DMS53 treated with DMSO at 0.1 percent for 48 hours (cell line): ENCODE measurements around the gene SBDS.
A peak's percentile ranks its signal among the peaks of the same experiment; 100 is the strongest.
"Not testable (repeated sequence)": the region's sequence is repeated elsewhere in the genome, so short reads cannot be mapped to it uniquely, and the experiment has no call there.

Experiments
- DNase-seq: peaks from one replicate; lab custom pipeline; 2025; ENCODE audit not compliant: unreplicated experiment; lab: John Stamatoyannopoulos, UW

Gene SBDS

DNA sequence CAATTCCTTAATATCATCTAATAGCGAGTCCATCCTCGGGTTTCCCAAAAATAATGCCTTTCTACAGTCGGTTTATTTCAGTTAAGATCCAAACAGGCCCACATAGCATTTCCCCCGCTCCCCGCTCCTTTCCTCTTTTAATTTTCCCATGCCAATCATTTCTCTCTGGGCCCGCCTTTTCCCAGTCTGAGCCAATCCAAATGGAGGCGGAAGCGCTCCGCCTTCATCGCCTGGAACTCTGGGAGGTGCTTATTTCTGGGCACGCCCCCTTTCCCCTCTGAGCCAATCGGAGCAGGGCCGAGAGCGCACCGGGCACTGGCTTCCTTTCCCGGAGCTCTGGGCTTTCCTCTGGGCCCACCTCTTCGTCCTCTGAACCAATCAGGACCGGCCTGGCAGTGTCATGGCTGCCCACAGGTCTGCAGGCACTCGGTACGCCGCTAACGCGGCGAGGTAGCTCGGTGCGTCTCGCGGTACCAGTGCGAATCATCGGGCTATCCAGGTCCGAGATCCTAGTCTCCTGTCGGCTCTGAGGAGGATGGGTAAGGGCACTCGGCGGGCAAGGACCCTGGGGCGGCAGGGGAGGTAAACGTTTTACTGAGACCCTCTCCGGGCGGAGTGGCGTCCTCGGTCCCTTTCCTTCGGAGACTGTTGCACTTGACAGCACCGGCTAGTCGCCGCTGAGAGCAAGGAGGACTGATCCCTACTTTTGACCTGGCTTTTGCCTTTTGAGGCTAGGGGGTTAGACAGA, 1.2 kb upstream of the SBDS start, which contains the start of gene TYW1:
TYW1 (plus strand) TSS at position 390 of the 748 bp plus-strand sequence; CDS start at position 536, 146 bp downstream.
- DNase-seq = peak; percentile 98

DNA sequence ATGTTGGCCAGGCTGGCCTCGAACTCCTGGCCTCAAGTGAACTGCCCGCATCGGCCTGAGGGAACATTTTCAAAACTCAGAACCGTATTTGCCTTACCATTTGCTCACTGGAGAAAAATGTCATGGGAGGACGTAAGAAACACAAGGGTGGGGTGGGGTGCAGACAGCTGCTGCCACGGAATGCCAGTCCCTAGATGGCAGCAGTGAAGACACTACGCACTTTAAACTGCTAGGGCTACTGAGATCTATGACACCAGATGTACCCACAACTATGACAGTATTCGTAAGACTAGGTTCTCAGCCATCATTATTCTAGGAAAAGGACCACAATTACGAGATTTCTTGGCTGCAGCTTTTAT, 716 bp downstream of the SBDS start:
- peak; percentile 41 for DNase-seq

DNA sequence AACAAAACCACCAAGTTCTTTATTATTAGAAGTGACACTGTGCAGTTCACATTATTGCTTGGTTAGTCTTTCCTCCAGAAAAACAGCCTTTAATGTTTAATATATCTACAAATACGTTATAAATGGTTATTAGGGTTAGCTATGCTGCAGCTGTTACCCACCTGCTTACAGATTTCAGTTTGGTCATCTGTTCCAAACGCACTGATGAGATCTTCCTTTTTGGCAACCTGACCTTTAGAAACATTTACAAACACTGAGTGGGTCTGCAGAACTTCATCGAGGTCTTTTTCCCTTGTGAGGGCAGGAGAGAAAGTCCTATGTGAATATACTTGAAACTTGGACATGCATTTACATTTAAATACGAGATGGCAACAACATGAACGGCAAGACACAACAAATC, 1.3 kb downstream of the SBDS start:
- DNase-seq = not testable (repeated sequence)

DNA sequence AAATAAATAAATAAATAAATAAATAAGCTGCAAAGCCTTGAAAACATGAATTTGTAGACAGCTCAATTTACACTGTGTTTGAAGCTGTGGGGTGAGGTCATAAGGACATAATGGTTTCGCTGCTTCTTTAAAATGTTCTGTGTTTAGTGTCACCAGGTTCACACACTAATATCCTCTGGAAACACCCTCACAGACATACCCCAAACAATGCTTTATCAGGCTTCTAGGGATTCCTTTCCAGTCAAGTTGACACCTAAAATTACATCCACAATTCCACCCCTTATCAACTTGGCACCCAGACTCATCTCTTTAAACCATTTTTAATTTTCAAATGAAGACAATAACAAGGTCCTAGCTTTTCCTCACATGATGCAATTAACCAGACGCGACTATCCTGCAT, 5.8 kb downstream of the SBDS start:
- not testable (repeated sequence) for DNase-seq

DNA sequence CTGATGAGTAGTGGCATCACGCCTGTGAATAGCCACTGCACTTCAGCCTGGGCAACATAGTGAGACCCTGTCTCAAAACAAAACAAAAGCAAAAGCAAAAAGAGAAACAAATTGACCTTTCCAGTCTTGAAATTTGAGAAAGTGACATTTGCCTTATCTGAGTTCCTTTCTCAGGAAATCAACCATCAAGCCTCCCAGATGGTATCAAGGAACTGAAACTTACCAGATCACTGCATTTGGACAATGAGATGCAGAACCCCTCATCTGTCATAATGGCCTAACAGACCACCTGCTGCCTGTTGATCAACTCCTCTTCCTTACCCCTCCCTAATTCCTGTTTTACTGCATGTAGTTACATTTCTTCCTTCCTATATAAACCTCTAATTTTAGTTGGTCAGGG, 15.1 kb downstream of the SBDS start:
- not testable (repeated sequence) for DNase-seq

DNA sequence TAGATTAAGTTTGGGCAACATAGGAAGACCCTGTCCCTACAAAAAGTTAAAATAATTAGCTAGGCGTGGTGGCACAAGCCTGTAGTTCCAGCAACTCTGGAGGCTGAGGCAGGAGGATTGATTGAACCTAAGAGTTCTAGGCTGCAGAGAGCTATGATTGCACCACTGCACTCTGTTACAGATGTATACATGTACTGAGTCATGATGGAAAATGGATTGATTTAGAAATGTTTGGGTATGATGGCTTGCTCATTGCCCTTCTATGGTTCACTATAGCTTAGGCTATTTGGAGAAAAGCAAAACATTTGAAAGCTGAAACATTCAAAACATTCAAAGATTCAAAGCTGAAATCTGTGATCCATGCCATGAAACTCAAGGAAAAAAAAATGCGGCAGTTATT, 16.4 kb downstream of the SBDS start:
- not testable (repeated sequence) for DNase-seq

DNA sequence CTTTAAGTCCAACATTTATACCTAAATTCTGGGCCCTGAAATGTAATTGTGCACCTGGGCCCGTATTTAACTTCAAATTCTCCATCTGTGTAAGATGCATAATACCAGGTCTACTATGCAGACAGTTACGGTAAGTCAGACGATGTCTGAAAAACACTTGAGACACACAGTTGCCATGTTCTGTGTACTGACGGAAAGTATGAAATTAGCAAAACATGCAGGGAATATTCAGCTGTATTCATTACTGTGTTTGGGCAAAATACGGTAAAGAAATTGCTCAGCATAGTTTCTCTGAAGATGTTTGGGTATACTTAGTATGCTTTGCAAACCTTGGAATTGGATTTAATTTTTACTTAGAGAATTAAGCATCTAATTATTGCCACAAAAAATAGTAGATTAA, 17.1 kb downstream of the SBDS start:
- not testable (repeated sequence) for DNase-seq

DNA sequence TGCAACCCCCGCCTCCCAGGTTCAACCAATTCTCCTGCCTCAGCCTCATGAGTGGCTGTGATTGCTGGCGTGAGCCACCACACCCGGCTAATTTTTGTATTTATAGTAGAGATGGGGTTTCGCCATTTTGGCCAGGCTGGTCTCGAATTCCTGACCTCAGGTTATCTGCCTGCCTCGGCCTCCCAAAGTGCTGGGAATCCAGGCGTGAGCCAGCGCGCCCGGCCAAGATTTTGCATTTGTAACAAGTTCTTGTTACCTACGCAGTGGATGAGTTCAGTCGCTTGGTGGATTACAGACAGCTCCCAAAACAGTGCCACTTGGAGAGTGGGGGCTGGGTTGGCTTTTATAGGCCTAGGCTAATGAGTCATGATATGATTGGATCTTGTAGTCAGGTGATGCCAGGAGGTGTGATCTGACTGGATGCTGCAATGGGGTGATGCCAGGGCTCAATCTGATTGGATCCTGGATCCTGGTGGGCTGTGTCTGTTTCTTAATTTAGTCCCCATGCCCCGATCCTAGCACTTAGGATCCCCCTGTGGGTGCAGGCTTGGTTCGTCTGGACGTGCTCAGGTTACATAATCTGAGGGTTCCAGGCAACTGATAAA, 20.3 kb downstream of the SBDS start:
- no peak for DNase-seq

DNA sequence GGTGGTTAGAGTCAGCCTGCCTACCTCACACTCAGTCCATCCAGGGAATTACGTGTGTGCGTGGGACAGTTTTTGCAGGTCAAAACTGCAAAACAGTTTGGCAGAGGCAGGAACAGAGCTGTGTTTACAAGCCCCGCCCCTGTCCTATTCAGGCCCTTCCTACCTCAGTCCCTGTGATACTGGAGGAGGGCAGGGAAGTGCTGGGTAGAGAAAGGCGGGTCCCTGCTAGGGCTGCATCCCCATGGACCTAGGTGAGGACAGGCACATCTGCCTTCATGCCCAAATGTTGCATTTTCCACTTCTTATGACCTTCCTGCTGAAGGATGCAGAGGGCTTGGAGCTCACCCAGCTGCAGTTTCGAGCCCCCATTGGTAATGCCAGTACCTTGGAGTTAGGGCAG, 25.1 kb downstream of the SBDS start:
- no peak for DNase-seq

DNA sequence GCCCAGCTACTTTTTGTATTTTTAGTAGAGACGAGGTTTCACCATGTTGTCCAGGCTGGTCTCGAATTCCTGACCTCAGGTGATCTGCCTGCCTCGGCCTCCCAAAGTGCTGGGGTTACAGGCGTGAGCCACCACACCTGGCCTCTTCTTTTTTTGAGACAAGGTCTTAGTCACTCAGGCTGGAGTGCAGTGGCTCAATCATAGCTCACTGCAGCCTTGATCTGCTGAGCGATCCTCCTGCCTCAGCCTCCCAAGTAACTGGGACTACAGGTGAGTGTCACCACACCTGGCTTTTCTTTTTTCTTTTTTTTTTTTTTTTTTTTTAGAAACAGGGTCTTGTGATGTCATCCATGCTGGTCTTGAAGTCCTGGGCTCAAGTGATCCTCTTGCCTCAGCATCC, 26.4 kb downstream of the SBDS start:
- DNase-seq = not testable (repeated sequence)

DNA sequence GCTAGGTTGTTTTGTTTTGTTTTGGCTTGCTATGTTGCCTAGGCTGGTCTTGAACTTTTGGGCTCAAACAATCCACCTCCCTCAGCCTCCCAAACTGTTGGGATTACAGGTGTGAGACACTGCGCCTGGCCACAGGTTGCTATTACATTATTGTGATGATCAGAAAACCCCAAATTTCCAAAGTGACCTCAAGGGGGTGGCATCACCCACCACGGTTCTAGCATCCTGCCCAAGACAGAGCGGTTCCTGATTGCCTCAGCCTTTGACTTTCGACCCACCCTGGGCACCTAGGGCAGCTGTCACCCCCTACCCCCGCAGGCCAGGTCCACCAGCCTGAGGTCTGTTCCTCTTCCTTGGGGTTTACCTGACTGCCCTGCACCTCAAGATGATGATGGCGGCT, 28.4 kb downstream of the SBDS start:
- no peak for DNase-seq

DNA sequence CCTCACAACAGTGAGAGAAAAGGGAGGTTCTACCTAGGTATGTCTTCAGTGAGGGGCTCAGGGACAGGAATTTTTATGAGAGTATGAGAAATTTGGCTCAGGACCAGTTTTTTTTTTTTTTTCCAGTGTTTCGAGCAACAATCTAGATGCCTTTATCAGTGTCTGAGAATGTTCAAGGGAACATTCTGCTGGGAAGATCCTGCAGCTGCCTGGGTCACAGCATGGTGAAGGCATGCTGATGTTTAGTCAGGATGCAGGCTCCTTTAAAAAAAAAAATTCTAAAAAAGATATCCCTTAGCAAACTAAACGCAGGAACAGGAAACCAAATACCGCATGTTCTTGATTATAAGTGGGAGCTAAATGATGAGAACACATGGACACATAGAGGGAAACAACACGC, 31.0 kb downstream of the SBDS start:
- DNase-seq = no peak

DNA sequence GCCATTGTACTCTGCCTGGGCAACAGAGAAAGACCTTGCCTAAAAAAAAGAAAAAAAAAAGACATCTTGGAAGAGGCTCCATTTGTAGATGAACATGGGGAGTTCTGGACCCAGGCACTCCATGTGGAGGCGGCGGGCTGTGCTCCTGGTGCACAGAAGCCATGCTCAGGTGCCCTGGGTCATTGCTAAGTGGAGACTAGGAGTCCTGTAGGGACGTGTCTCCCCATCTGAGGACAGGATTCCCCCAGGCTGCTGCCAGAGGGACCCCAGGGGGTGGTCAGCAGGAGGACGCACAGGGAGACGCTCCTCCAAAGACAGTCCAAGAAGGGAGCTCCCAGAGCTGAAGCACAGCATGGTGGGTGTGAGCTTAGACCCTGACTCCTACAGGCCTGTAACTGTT, 34.3 kb downstream of the SBDS start:
- no peak for DNase-seq

DNA sequence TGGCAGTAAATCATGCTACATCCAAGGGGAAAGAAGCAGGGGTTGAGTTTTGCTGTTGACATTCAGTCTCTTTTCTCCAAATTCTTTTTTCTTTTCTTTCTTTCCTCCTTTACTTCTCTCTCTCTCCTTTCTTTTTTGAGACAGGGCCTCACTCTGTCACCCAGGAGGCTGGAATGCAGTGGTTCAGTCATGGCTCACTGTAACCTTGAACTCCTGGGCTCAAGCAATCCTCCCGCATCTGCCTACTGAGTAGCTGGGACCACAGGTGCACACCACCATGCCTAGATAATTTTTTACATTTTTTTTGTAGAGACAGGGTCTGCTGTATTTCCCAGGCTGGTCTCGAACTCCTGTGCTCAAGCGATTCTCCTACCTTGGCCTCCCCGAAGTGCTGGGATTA, 35.2 kb downstream of the SBDS start:
- no peak for DNase-seq

DNA sequence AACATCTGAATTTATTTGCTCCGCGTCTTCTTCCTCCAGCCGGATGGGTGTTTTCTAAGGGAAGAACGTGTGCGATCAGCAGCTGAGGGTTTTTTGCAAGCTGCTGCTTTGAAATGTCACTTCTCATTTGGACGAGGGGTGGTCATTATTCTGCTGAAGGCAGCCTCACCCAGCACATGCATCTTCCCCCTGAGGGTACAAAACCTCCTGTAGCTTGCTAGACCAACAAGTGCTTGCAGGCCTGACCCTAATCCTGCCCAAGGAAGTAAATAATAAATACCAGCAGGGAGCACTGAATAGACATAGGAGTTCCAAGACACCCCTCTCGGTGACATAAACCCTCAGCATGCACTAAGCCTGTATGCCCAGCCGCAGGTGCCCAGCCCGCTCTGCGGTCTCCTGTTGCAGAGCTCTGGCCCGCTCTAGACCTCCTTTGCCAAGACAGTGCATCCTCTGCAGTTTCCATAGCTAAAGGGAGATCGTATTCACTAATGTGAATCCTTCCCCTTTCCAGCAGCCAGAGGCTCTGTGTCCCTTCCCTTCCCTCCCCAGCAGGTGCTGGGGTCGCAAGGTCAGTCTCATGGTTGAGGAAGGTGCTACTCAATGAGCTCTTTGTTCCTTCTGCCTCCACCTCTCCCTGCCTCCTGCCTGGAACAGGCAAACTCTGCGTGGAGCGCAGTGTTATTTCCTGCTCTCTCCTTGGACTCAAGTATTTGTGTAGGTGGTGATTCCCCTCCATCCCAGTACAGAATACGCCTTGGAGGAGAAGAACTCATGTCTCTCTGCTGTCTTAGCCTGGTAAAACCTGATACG, 36.6 kb downstream of the SBDS start:
- no peak for DNase-seq

DNA sequence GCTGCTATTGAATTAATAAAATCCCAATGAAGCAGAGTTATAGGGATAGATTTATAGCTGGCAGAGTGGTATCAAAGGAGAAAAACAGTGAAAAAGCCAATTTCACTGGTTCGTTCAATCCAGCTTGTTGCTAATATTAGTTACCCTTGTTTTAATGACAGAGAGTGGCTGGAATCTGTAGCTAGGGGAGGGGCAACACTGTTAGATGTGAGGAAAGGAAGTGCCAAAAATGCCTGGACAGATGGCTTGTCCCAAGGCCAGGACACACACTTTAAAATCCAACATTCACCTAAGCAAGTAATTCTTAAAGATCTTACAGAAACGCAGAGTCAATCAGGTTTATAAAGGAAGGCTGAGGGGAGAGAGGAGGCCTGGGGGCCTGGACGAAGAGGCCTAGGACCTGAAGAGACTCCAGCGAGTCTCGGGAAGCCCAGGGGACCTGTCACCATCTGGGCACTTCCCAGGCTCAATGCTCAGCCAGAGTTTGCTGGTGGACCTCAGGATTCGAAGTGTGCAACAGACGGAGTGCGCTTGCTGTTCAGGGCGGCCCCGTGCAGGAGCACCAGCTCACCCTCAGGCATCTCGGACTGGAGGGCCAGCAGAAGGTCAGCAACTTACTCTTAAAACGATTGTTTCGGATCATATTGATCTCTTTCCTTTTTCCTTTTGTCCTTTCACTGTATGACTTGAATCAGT, 37.6 kb downstream of the SBDS start:
- DNase-seq = no peak

DNA sequence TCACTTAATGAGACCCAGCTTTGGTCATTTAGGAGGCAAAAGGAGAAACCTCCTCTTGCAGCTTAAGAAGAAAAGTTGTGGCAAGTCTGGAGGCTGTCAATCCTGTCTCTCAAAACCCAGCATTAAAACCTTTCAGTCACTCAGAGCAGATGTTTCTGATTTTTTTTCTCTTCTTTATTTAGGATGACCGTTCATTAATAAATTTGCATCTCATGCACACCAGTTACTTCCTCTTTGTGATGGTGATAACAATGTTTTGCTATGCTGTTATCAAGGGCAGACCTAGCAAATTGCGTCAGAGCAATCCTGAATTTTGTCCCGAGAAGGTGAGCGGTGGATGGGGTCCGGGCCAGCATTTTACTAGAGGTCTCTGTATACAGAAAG, 42.4 kb downstream of the SBDS start:
- no peak for DNase-seq

DNA sequence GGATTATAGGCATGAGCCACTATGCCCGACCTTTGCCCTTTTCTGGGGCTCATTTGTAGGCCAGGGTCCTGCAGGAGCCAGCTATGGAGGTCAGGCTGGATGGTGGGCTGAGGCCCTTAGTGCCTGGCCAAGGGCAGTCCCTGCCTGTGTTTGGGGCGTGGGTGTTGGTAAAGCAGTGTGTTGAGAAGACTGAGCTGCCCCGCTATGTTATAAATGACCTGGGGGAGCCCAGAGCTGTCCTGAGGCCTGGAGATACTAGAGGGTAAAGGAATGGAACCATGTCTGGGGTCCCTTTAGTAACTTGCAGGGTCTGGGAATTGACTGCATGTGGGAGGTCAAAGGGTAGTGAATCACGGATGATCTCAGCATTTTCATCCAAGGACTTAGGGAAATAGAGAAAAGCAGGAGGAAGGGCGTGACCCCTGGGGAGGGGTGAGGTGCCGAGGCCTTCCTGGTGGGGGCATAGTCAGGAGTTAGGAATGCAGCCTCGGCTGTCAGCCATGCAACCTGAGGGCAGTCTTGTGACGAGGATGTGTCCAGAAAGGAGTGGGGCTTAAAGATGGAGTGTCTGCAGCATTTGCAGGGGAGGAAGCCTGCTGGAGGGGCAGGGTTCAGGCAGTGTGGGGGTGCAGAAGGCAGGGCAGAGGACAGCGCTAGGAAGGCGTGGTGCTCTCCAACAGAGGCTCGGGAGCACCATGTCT, 42.9 kb downstream of the SBDS start:
- no peak for DNase-seq

DNA sequence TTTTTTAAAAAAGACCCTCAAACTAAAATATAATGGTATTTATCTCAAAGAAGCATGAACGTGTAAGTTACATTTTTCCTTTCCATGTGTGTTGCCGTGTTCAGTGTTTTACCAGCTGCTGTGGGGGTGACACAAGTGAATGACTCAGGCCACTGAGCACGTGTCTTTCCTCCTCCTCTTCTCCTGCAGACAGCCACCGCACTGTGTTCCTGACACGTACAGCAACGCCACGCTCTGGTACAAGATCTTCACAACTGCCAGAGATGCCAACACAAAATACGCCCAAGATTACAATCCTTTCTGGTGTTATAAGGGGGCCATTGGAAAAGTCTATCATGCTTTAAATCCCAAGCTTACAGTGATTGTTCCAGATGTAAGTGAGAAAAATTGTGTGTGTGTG, 44.6 kb downstream of the SBDS start:
- DNase-seq = no peak

DNA sequence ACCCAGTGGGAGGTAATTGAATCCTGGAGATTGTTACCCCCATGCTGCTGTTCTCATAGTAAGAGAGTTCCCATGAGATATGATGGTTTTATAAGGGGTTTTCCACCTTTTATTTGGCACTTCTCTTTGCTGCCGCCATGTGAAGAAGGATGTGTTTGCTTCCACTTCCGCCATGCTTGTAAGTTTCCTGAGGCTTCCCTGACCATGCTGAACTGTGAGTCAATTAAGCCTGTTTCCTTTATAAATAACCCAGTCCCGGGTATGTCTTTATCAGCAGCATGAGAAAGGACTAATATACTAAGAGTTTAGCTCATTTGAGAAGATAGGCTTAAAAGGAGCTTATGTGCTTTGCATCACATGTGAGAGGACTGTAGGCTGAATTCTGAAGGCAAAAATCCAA, 45.1 kb downstream of the SBDS start:
- no peak for DNase-seq
